A673 (cell line): ENCODE results near the gene NUPR2. TPM values are rescaled to one million over a fixed set of nuclear protein-coding genes. Genes with fewer than 3 reads are reported as not detected.

Experiments used
- BruUV-seq: library from RNA; stranded (reverse); fragments of 400-500 nt; replicated peaks from 2 replicates; lab custom pipeline; 2021; lab: Mats Ljungman, UMichigan
- CTCF ChIA-PET: fragments of 300-600 bp; sonication (Branson Sonifier 250); formaldehyde crosslinking; loops from one replicate; lab custom pipeline; 2022; ENCODE audit warnings: antibody characterized with exemption; lab: Charles Lee
- POLR2A ChIA-PET: fragments of 300-600 bp; sonication (Branson Sonifier 250); formaldehyde crosslinking; loops from one replicate; lab custom pipeline; 2022; ENCODE audit warnings: antibody characterized with exemption; ENCODE audit not compliant: low non-redundant PET; lab: Charles Lee
- DNase-seq: peaks from one replicate; pipeline ENCODE4 v3.0.0-alpha.2; 2015; ENCODE audit warnings: low spot score
- H3K27ac ChIP-seq: fragments of 200-600 bp; sonication (generic); 2 replicates; pipeline ENCODE4 v1.5.1; 2016; ENCODE audit warnings: mixed run types, low read depth, mild to moderate bottlenecking, mixed read lengths, antibody characterized with exemption, low read length; ENCODE audit not compliant: poor library complexity, severe bottlenecking
- H3K27me3 ChIP-seq: fragments of 200-600 bp; sonication (generic); replicated peaks from 2 replicates; pipeline ENCODE4 v1.6.1; 2017; ENCODE audit warnings: mixed run types, low read depth, mild to moderate bottlenecking, mixed read lengths, antibody characterized with exemption, low read length; ENCODE audit not compliant: insufficient read depth, poor library complexity
- H3K36me3 ChIP-seq: fragments of 200-600 bp; sonication (generic); 2 replicates; pipeline ENCODE4 v1.6.1; 2016; ENCODE audit warnings: mixed run types, mild to moderate bottlenecking, mixed read lengths, antibody characterized with exemption, low read length; ENCODE audit not compliant: insufficient read depth, poor library complexity, severe bottlenecking
- H3K4me1 ChIP-seq: fragments of 200-600 bp; sonication (generic); 2 replicates; pipeline ENCODE4 v1.6.1; 2017; ENCODE audit warnings: mixed run types, mild to moderate bottlenecking, mixed read lengths, antibody characterized with exemption, low read length; ENCODE audit not compliant: insufficient read depth, poor library complexity, severe bottlenecking
- H3K4me3 ChIP-seq: fragments of 200-600 bp; sonication (generic); 2 replicates; pipeline ENCODE4 v1.5.1; 2016; ENCODE audit warnings: low read depth, mixed run types, mild to moderate bottlenecking, mixed read lengths, low read length; ENCODE audit not compliant: poor library complexity, severe bottlenecking
- H3K9me3 ChIP-seq: fragments of 200-600 bp; sonication (generic); 2 replicates; pipeline ENCODE4 v1.6.1; 2016; ENCODE audit warnings: mixed run types, low read depth, mild to moderate bottlenecking, mixed read lengths, antibody characterized with exemption, low read length; ENCODE audit not compliant: poor library complexity, severe bottlenecking
- EZH2 ChIP-seq: fragments of 200-600 bp; sonication (generic); IDR thresholded peaks from 2 replicates; pipeline ENCODE4 v1.6.1; 2017; ENCODE audit warnings: borderline replicate concordance, low read depth, mild to moderate bottlenecking, mixed read lengths, antibody characterized with exemption, low read length; ENCODE audit not compliant: poor library complexity, severe bottlenecking
- intact Hi-C: fragments of 100-400 bp; cut with micrococcal nuclease; formaldehyde crosslinking; loops from one replicate; pipeline ENCODE4 v1.10.0; 2022; ENCODE audit not compliant: unreplicated experiment
- total RNA-seq: library from RNA; stranded (reverse); gene quantifications from 2 replicates; pipeline ENCODE4 v1.2.3, GENCODE V29; 2021
- TF ChIP-seq, protein P1 (sequence below): fragments of 300-800, 200-600 bp; sonication (generic); conservative IDR thresholded peaks from 2 replicates; pipeline ENCODE4 v1.5.1; 2017; ENCODE audit warnings: low read depth, mild to moderate bottlenecking, antibody characterized with exemption, low read length, moderate library complexity, mixed read lengths

NUPR2 gene
- total RNA-seq, 1 experiment from 2014 or later: not detected

DNA sequence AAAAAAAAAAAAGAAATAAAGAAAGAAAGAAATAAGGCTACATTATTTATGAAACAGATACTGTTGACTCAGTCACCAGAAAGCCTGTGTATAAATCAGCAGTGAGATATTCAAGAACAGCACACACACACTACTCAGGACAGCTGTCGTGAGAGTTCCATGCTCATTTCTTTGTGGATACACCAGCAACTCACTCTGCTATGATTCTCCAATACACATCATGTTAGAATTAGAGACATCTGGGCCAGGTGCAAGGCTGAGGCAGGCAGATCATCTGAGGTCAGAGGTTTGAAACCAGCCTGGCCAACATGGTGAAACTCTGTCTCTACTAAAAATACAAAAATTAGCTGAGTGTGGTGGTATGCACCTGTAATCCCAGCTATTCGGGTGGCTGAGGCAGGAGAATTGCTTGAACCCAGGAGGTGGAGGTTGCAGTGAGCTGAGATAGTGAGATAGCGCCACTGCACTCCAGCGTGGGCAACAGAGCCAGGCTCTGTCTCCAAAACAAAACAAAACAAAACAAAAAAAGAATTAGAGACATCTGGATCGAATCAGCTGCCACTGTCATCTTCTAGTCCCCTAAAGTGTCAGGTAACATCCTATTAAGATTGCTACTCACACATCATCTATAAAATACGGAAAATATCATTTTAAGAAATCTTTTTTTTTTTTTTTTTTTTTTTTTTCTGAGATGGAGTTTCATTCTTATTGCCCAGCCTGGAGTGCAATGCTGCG is 11.2 kb upstream of the NUPR2 start:
- no peaks in the 10 kb centered on the region for H3K27me3 ChIP-seq
- intact Hi-C loops: no loop called here
- no TSS peak for BruUV-seq
- no peaks in the 10 kb centered on the region for H3K9me3 ChIP-seq
- H3K4me1 ChIP-seq: no peaks in the 10 kb centered on the region
- no peaks in the 10 kb centered on the region for H3K36me3 ChIP-seq
- POLR2A ChIA-PET: interaction anchor here (0.6 kb wide), 1 partner anchor 115 kb away, joined by 11 read pairs; no protein-coding TSS in a partner anchor
- TF ChIP-seq, protein P1, sequence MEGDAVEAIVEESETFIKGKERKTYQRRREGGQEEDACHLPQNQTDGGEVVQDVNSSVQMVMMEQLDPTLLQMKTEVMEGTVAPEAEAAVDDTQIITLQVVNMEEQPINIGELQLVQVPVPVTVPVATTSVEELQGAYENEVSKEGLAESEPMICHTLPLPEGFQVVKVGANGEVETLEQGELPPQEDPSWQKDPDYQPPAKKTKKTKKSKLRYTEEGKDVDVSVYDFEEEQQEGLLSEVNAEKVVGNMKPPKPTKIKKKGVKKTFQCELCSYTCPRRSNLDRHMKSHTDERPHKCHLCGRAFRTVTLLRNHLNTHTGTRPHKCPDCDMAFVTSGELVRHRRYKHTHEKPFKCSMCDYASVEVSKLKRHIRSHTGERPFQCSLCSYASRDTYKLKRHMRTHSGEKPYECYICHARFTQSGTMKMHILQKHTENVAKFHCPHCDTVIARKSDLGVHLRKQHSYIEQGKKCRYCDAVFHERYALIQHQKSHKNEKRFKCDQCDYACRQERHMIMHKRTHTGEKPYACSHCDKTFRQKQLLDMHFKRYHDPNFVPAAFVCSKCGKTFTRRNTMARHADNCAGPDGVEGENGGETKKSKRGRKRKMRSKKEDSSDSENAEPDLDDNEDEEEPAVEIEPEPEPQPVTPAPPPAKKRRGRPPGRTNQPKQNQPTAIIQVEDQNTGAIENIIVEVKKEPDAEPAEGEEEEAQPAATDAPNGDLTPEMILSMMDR: no peak
- TF ChIP-seq EZH2: no peak
- no peak for DNase-seq
- CTCF ChIA-PET: no interaction called here
- no peak overlapping the region for H3K4me3 ChIP-seq
- H3K27ac ChIP-seq: no peak overlapping the region

DNA sequence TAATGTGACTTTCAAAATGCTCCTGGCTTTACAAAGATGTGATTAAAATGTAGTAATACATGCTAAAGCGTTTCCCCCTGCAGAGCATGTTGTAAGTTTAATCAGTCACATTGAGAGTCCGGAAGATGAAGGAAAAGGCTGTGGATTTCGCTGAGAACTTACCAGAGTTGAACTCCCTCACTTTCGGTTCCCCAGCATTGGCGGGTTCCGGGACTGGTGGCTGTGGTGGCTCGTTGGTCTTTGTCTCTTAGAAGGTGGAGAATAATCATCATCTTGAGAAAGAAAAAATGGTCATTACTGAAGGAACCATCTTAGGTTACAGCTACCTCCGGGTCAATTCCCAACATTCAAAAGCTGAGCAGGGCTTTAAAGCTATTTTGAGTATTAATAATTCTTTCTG is 9.6 kb upstream of the NUPR2 start:
- H3K36me3 ChIP-seq: no peaks in the 10 kb centered on the region
- intact Hi-C loops: no loop called here
- TF ChIP-seq, protein P1: no peak
- no peak for TF ChIP-seq EZH2
- POLR2A ChIA-PET: no interaction called here
- no peaks in the 10 kb centered on the region for H3K4me1 ChIP-seq
- H3K9me3 ChIP-seq: no peaks in the 10 kb centered on the region
- no peaks in the 10 kb centered on the region for H3K27me3 ChIP-seq
- no peak overlapping the region for H3K4me3 ChIP-seq
- CTCF ChIA-PET: no interaction called here
- BruUV-seq: no TSS peak
- H3K27ac ChIP-seq: no peak overlapping the region
- no peak for DNase-seq

DNA sequence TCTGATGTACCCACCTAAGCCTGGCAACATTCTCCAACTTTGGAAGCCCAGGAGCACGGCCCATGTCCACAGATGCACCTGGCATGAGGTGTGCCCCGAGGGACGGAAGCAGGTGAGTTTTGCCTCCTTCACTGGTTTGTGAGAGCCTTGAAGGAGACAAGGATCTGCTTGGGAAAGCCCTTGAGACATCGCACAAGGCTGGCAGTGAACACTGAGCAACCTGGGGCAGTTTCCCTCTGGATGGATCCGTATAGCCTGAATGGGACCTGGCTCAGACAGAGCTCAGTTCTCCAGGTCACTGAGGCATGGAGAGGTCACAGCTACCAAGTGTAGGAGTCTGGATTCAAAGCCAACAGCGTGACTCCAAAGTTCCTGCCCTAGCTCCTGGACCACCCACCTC is 8.8 kb upstream of the NUPR2 start:
- intact Hi-C loops: no loop called here
- POLR2A ChIA-PET: no interaction called here

More for the DNA sequence above, 8.8 kb upstream of the NUPR2 start:
- H3K4me3 ChIP-seq: no peak overlapping the region
- TF ChIP-seq EZH2: no peak
- TF ChIP-seq, protein P1: no peak
- DNase-seq: no peak
- no TSS peak for BruUV-seq
- H3K27me3 ChIP-seq: no peaks in the 10 kb centered on the region
- CTCF ChIA-PET: no interaction called here
- no peaks in the 10 kb centered on the region for H3K4me1 ChIP-seq
- no peak overlapping the region for H3K27ac ChIP-seq
- H3K36me3 ChIP-seq: no peaks in the 10 kb centered on the region
- no peaks in the 10 kb centered on the region for H3K9me3 ChIP-seq
